Astrocyte (in vitro differentiated cells and primary cell): Measurements from ENCODE around the gene GJD4.

Experiments
- EZH2 ChIP-seq: IDR thresholded peaks from 2 replicates; pipeline ENCODE4 v1.6.1; 2012; ENCODE audit warnings: mild to moderate bottlenecking, low read length, inconsistent platforms; ENCODE audit not compliant: insufficient read depth
- TF ChIP-seq, protein P1 (sequence below): IDR thresholded peaks from 2 replicates; pipeline ENCODE4 v1.5.1; 2011; ENCODE audit warnings: low read depth, mild to moderate bottlenecking, inconsistent platforms, low read length, moderate library complexity; ENCODE audit not compliant: insufficient read depth

DNA sequence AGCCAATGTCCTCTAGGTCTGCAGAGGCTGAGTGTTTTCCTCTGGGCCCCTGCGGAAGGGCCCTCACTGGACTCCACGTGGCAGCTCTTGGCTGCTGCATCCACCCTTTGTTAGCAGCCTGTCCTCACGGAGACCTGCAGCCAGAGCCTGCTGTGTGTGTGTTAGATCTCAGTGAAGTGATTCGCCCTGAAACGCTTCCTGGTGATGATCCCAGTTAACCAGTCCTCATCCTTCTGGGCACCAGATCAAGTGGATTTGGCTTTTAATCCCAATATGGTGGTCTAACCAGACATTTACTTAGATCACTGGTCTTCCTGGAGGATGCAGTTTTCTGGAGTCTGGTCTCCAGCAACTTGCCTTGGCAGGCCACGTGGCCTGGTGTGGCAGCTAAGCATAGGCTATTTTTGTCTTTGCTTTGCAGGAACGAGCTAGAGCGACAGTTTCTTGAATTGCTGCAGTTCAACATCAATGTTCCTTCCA is 39.5 kb upstream of the GJD4 start:
- TF ChIP-seq, protein P1, sequence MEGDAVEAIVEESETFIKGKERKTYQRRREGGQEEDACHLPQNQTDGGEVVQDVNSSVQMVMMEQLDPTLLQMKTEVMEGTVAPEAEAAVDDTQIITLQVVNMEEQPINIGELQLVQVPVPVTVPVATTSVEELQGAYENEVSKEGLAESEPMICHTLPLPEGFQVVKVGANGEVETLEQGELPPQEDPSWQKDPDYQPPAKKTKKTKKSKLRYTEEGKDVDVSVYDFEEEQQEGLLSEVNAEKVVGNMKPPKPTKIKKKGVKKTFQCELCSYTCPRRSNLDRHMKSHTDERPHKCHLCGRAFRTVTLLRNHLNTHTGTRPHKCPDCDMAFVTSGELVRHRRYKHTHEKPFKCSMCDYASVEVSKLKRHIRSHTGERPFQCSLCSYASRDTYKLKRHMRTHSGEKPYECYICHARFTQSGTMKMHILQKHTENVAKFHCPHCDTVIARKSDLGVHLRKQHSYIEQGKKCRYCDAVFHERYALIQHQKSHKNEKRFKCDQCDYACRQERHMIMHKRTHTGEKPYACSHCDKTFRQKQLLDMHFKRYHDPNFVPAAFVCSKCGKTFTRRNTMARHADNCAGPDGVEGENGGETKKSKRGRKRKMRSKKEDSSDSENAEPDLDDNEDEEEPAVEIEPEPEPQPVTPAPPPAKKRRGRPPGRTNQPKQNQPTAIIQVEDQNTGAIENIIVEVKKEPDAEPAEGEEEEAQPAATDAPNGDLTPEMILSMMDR: no peak
- TF ChIP-seq EZH2: no peak
